Measurements from ENCODE around the gene NPY. TPM values are rescaled to one million over a fixed set of nuclear protein-coding genes. Genes with fewer than 3 reads are reported as not detected.

Gene NPY
- total RNA-seq, 1 experiment from 2014 or later: not detected

DNA sequence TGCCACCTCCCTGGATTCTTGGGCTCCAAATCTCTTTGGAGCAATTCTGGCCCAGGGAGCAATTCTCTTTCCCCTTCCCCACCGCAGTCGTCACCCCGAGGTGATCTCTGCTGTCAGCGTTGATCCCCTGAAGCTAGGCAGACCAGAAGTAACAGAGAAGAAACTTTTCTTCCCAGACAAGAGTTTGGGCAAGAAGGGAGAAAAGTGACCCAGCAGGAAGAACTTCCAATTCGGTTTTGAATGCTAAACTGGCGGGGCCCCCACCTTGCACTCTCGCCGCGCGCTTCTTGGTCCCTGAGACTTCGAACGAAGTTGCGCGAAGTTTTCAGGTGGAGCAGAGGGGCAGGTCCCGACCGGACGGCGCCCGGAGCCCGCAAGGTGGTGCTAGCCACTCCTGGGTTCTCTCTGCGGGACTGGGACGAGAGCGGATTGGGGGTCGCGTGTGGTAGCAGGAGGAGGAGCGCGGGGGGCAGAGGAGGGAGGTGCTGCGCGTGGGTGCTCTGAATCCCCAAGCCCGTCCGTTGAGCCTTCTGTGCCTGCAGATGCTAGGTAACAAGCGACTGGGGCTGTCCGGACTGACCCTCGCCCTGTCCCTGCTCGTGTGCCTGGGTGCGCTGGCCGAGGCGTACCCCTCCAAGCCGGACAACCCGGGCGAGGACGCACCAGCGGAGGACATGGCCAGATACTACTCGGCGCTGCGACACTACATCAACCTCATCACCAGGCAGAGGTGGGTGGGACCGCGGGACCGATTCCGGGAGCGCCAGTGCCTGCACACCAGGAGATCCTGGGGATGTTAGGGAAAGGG is 913 bp downstream of the NPY start:
- peaks cover 0 to 15% (median 2%) of the 10 kb centered on the region in 3 experiments; a peak in 2 of 7 replicates for H3K36me3 Mint-ChIP-seq (ENCODE audit: insufficient read depth in 1 of 3, low read depth in 3 of 3)
- peaks cover 30% of the 10 kb centered on the region; the same call in 1 of the 2 replicates for H3K27me3 ChIP-seq (ENCODE audit: insufficient read depth, low read length)
- no CpG with 5 or more reads among the region's 51 CpGs for WGBS (ENCODE audit: extremely low coverage, insufficient read length, low lambda C conversion rate)

More for the DNA sequence above, 913 bp downstream of the NPY start:
- no peak overlapping the region for H4K91ac ChIP-seq (ENCODE audit: insufficient read length, low read depth, low read length)
- no peak overlapping the region for H2BK12ac ChIP-seq (ENCODE audit: insufficient read length, low read depth, low read length)
- H3K23ac ChIP-seq (ENCODE audit: insufficient read length, low read depth, low read length): no peak overlapping the region
- no peak overlapping the region for H2BK120ac ChIP-seq (ENCODE audit: low read depth, low read length, poor library complexity, severe bottlenecking)
- peaks cover 17% of the 10 kb centered on the region for H3K23me2 ChIP-seq (ENCODE audit: insufficient read length, low read depth, low read length, poor library complexity, severe bottlenecking)
- Mint-ChIP-seq H3K27me3 (ENCODE audit: low read depth) (peaks cover 14% of the 10 kb centered on the region), H3K4me1 (peaks cover 17 to 28% of the 10 kb centered on the region in 2 experiments), H3K4me3 (peak overlapping the region; percentile 56 to 80), H3K27ac (peak overlapping the region in 1 of 3 experiments; percentile 48; a peak in 1 of 7 replicates), H3K9me3 (peaks cover 2 to 9% of the 10 kb centered on the region in 2 experiments; a peak in 2 of 5 replicates)
- TF ChIP-seq, protein P1, sequence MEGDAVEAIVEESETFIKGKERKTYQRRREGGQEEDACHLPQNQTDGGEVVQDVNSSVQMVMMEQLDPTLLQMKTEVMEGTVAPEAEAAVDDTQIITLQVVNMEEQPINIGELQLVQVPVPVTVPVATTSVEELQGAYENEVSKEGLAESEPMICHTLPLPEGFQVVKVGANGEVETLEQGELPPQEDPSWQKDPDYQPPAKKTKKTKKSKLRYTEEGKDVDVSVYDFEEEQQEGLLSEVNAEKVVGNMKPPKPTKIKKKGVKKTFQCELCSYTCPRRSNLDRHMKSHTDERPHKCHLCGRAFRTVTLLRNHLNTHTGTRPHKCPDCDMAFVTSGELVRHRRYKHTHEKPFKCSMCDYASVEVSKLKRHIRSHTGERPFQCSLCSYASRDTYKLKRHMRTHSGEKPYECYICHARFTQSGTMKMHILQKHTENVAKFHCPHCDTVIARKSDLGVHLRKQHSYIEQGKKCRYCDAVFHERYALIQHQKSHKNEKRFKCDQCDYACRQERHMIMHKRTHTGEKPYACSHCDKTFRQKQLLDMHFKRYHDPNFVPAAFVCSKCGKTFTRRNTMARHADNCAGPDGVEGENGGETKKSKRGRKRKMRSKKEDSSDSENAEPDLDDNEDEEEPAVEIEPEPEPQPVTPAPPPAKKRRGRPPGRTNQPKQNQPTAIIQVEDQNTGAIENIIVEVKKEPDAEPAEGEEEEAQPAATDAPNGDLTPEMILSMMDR (conservative IDR thresholded peaks at IDR 0.05): peak; percentile 47
- H3K9me3 ChIP-seq (ENCODE audit: control insufficient read depth, low read depth, low read length): no peaks in the 10 kb centered on the region
- H3K56ac ChIP-seq (ENCODE audit: insufficient read length, low read depth, low read length): no peak overlapping the region
- H3K27ac ChIP-seq (ENCODE audit: insufficient read length, low read depth, low read length): no peak overlapping the region
- no peak overlapping the region for H3K18ac ChIP-seq (ENCODE audit: insufficient read length, low read depth, low read length)
- no peak overlapping the region for H2BK20ac ChIP-seq (ENCODE audit: low read depth, low read length, poor library complexity, severe bottlenecking)
- no peak overlapping the region for H3K14ac ChIP-seq (ENCODE audit: insufficient read depth, low read length)
- H2BK5ac ChIP-seq (ENCODE audit: insufficient read length, low read length): no peak overlapping the region
- no peak overlapping the region for H3K4ac ChIP-seq (ENCODE audit: low read depth, low read length)
- H3K79me2 ChIP-seq (ENCODE audit: insufficient read depth, low read length): no peaks in the 10 kb centered on the region
- peaks cover 3% of the 10 kb centered on the region; the same call in 1 of the 2 replicates for H3K4me1 ChIP-seq (ENCODE audit: insufficient read depth, low read length)
- H4K20me1 ChIP-seq (ENCODE audit: control insufficient read depth, insufficient read depth, insufficient read length): no peaks in the 10 kb centered on the region
- H3K4me2 ChIP-seq (ENCODE audit: insufficient read depth, insufficient read length, low read length): peak overlapping the region; percentile 48
- no peak overlapping the region for H4K8ac ChIP-seq (replicated peaks; ENCODE audit: insufficient read length, low read depth, low read length)
- no peak overlapping the region for H4K5ac ChIP-seq (ENCODE audit: insufficient read length, low read depth, low read length)
- H2BK15ac ChIP-seq (ENCODE audit: low read depth, low read length): no peak overlapping the region
- no peak overlapping the region for H3T11ph ChIP-seq (ENCODE audit: low read length)
- no peak overlapping the region for H2AFZ ChIP-seq (ENCODE audit: low read length)
- no peaks in the 10 kb centered on the region for H3K79me1 ChIP-seq (ENCODE audit: insufficient read depth, low read depth, low read length, poor library complexity, severe bottlenecking)
- no peak overlapping the region for H3K9ac ChIP-seq (ENCODE audit: extremely low read depth, insufficient read length, low read length)
- no peak overlapping the region for H2AK5ac ChIP-seq (ENCODE audit: insufficient read length, low read length)
- DNase-seq: peak; percentile 68

Measured in H9 (cell line).